Endothelial cell of umbilical vein (primary cell): ENCODE measurements around the gene CCDC91. TPM values are rescaled to one million over a fixed set of nuclear protein-coding genes. Genes with fewer than 3 reads are reported as not detected.

Experiments used
- BruUV-seq: library from RNA; stranded (reverse); fragments of 400-500 nt; replicated peaks from 2 replicates; lab custom pipeline; 2021; lab: Mats Ljungman, UMichigan
- CTCF ChIA-PET: fragments of 300-600, 350-600 bp; sonication (Branson Sonifier 250); formaldehyde crosslinking; loops from one replicate; lab custom pipeline; 2021; ENCODE audit warnings: antibody characterized with exemption, inconsistent platforms; lab: Charles Lee
- POLR2A ChIA-PET: fragments of 300-600, 350-600 bp; sonication (Branson Sonifier 250); formaldehyde crosslinking; loops from one replicate; lab custom pipeline; 2021; ENCODE audit warnings: antibody characterized with exemption, inconsistent platforms; lab: Charles Lee
- DNase-seq: peaks from one replicate; pipeline ENCODE4 v3.0.0-alpha.2; 2011; ENCODE audit warnings: low read depth, low spot score
- FAIRE-seq: peaks from 2 replicates; lab custom pipeline; 2011; peaks lifted over from hg19 to GRCh38; lab: Jason Lieb, UNC
- H2AFZ ChIP-seq: 2 replicates; pipeline ENCODE4 v1.6.0; 2012; ENCODE audit warnings: low read depth, low read length, control low read depth, inconsistent platforms
- H3K27ac ChIP-seq: 2 replicates; pipeline ENCODE4 v1.5.1; 2011; ENCODE audit warnings: low read depth, mild to moderate bottlenecking, control low read depth, low read length, moderate library complexity; ENCODE audit not compliant: insufficient read depth
- H3K27me3 ChIP-seq, 2 experiments: 2 replicates each; pipeline versions ENCODE4 v1.6.0 to v1.6.1; 2011; ENCODE audit warnings: low read length in 2 of 2, mixed read lengths in 1 of 2; ENCODE audit not compliant: control insufficient read depth in 2 of 2, insufficient read depth in 2 of 2
- H3K36me3 ChIP-seq, 2 experiments: 2 replicates in 1 of 2; 3 replicates in 1 of 2; pipeline ENCODE4 v1.5.1; 2011; ENCODE audit warnings: low read length in 2 of 2, mild to moderate bottlenecking in 1 of 2, moderate library complexity in 1 of 2; ENCODE audit not compliant: control insufficient read depth in 2 of 2, insufficient read depth in 2 of 2; ENCODE audit errors: extremely low read depth in 1 of 2
- H3K4me1 ChIP-seq: 3 replicates; pipeline ENCODE4 v1.5.1; 2011; ENCODE audit warnings: mild to moderate bottlenecking, low read length; ENCODE audit not compliant: control insufficient read depth, insufficient read depth; ENCODE audit errors: extremely low read depth
- H3K4me2 ChIP-seq: 2 replicates; pipeline ENCODE4 v1.6.1; 2011; ENCODE audit warnings: low read length, control low read depth, mixed read lengths; ENCODE audit not compliant: insufficient read depth
- H3K4me3 ChIP-seq, 3 experiments: fragments of 200-600 bp in 1 of 3; sonication (generic), shearing (Covaris generic) in 1 of 3; replicated peaks in 1 of 3; 2 replicates each; pipeline ENCODE4 v1.5.1; 2011 to 2016; ENCODE audit warnings: control low read depth in 3 of 3, low read length in 3 of 3, mild to moderate bottlenecking in 2 of 3, inconsistent platforms in 1 of 3, low read depth in 1 of 3, moderate library complexity in 1 of 3; ENCODE audit not compliant: insufficient read depth in 1 of 3
- H3K79me2 ChIP-seq: 2 replicates; pipeline ENCODE4 v1.6.0; 2012; ENCODE audit warnings: low read length, inconsistent platforms; ENCODE audit not compliant: control insufficient read depth, insufficient read depth
- H3K9ac ChIP-seq: replicated peaks from 2 replicates; pipeline ENCODE3; 2011; ENCODE audit warnings: low read length, control low read depth; ENCODE audit not compliant: insufficient read depth; ENCODE audit errors: extremely low read depth
- H3K9me1 ChIP-seq: replicated peaks from 3 replicates; pipeline ENCODE4 v1.6.0; 2011; ENCODE audit warnings: mild to moderate bottlenecking, low read length; ENCODE audit not compliant: control insufficient read depth, insufficient read depth; ENCODE audit errors: extremely low read depth
- H3K9me3 ChIP-seq: replicated peaks from 2 replicates; pipeline ENCODE4 v1.5.1; 2012; ENCODE audit warnings: low read length, inconsistent platforms; ENCODE audit not compliant: control insufficient read depth, insufficient read depth
- H4K20me1 ChIP-seq: replicated peaks from 2 replicates; pipeline ENCODE3; 2011; ENCODE audit warnings: mild to moderate bottlenecking, low read length; ENCODE audit not compliant: control insufficient read depth, insufficient read depth; ENCODE audit errors: extremely low read depth
- EZH2 ChIP-seq: IDR thresholded peaks from 2 replicates; pipeline ENCODE4 v1.6.1; 2012; ENCODE audit warnings: borderline replicate concordance, low read depth, mild to moderate bottlenecking, moderate library complexity, low read length, inconsistent platforms; ENCODE audit not compliant: severe bottlenecking
- FOS ChIP-seq: IDR thresholded peaks from 2 replicates; pipeline ENCODE4 v1.6.1; 2011; ENCODE audit warnings: mild to moderate bottlenecking, low read length, moderate library complexity, borderline replicate concordance; ENCODE audit not compliant: insufficient read depth
- GATA2 ChIP-seq: IDR thresholded peaks from 2 replicates; pipeline ENCODE4 v1.7.0; 2011; ENCODE audit warnings: low read depth, mild to moderate bottlenecking, moderate library complexity, mixed read lengths, low read length; ENCODE audit not compliant: insufficient read length, insufficient read depth
- JUN ChIP-seq: IDR thresholded peaks from 2 replicates; pipeline ENCODE4 v1.6.1; 2011; ENCODE audit warnings: borderline replicate concordance, low read depth; ENCODE audit not compliant: insufficient read length, insufficient read depth
- MYC ChIP-seq: IDR thresholded peaks from one replicate; pipeline ENCODE4 v1.6.1; 2011; ENCODE audit warnings: mild to moderate bottlenecking, low read depth, low read length
- POLR2A ChIP-seq: IDR thresholded peaks from 2 replicates; pipeline ENCODE4 v1.6.1; 2012; ENCODE audit warnings: low read depth, mild to moderate bottlenecking, control low read depth, low read length
- POLR2AphosphoS5 ChIP-seq: IDR thresholded peaks from 2 replicates; pipeline ENCODE4 v1.6.1; 2012; ENCODE audit warnings: low read depth, mild to moderate bottlenecking, control low read depth, low read length, moderate library complexity; ENCODE audit not compliant: insufficient read depth
- dilution Hi-C: fragments of 300-500 bp; cut with MboI; formaldehyde crosslinking; loops from one replicate; pipeline ENCODE4 v1.15.0; 2019; ENCODE audit warnings: low sequenced_read_pairs; ENCODE audit not compliant: extremely low pct_ligation_motif_present
- intact Hi-C: fragments of 100-400 bp; cut with micrococcal nuclease; formaldehyde crosslinking; loops from one replicate; pipeline ENCODE4 v1.10.0; 2022
- polyA plus RNA-seq, 4 experiments: library from polyadenylated mRNA; depleted of rRNA in 3 of 4; stranded (reverse) in 3 of 4; unstranded in 1 of 4; fragments of >200 nt; gene quantifications; 2 replicates each; pipeline versions ENCODE4 v1.2.1 to v1.2.3, GENCODE V29; 2011 to 2012; ENCODE audit warnings: missing spikeins in 1 of 4
- total RNA-seq: library from RNA; stranded (reverse); gene quantifications from 2 replicates; pipeline ENCODE4 v1.2.3, GENCODE V29; 2021
- TF ChIP-seq, protein P1 (sequence below): IDR thresholded peaks from 2 replicates; pipeline ENCODE4 v1.6.1; 2011; ENCODE audit not compliant: insufficient read depth, insufficient read length
- TF ChIP-seq, protein P2 (sequence below), 2 donors: IDR thresholded peaks; 1 replicate in 1 of 2; 2 replicates in 1 of 2; pipeline ENCODE4 v1.5.1; 2011; ENCODE audit warnings: low read length in 2 of 2, mild to moderate bottlenecking in 2 of 2, moderate library complexity in 2 of 2, control low read depth in 1 of 2, inconsistent platforms in 1 of 2, low read depth in 1 of 2; ENCODE audit not compliant: insufficient read depth in 1 of 2; ENCODE audit errors: extremely low read depth in 1 of 2

Gene CCDC91
- total and polyA plus RNA-seq, 2 donors (not counting 3 experiments of a cell fraction or from before 2014, with no cell fraction given): 3.8 to 10.5 TPM

DNA sequence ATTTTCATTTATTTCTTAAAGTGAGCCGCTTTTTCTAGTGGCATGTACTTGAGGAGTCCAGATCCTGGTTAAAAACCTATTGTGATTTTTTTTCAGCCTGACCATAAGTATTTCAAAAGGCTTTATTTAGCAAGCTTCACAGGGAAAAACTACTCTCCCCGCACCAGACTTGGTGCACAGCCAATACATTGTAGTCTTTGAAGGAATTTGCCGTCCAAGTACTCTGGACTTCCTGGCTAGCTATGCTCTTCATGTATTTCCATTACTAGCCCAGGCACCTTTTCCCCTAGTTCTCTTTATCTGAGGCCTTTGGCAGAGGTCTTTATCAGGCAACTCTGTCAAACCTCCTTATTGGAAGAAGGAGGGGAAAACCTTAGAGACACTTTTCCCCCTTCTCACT, 234.7 kb downstream of the CCDC91 start:
- H3K9me1 ChIP-seq: no peaks in the 10 kb centered on the region
- peak; percentile 90 for FAIRE-seq
- dilution Hi-C loops (no loop called here), intact Hi-C loops (loop anchor here (5.0 kb wide), 1 partner anchor 537 kb away; no protein-coding TSS in a partner anchor)
- peak overlapping the region in 1 of 3 experiments; percentile 6 for H3K4me3 ChIP-seq
- TF ChIP-seq EZH2: no peak
- TF ChIP-seq, protein P1, sequence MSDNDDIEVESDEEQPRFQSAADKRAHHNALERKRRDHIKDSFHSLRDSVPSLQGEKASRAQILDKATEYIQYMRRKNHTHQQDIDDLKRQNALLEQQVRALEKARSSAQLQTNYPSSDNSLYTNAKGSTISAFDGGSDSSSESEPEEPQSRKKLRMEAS: no peak
- TF ChIP-seq GATA2: no peak
- TF ChIP-seq MYC: no peak
- no peak for TF ChIP-seq POLR2AphosphoS5
- no peak for TF ChIP-seq FOS
- TF ChIP-seq POLR2A: no peak
- TF ChIP-seq JUN: no peak
- TF ChIP-seq, protein P2, sequence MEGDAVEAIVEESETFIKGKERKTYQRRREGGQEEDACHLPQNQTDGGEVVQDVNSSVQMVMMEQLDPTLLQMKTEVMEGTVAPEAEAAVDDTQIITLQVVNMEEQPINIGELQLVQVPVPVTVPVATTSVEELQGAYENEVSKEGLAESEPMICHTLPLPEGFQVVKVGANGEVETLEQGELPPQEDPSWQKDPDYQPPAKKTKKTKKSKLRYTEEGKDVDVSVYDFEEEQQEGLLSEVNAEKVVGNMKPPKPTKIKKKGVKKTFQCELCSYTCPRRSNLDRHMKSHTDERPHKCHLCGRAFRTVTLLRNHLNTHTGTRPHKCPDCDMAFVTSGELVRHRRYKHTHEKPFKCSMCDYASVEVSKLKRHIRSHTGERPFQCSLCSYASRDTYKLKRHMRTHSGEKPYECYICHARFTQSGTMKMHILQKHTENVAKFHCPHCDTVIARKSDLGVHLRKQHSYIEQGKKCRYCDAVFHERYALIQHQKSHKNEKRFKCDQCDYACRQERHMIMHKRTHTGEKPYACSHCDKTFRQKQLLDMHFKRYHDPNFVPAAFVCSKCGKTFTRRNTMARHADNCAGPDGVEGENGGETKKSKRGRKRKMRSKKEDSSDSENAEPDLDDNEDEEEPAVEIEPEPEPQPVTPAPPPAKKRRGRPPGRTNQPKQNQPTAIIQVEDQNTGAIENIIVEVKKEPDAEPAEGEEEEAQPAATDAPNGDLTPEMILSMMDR (IDR thresholded peaks at IDR 0.05; ENCODE audit: extremely low read depth in 1 of 2, insufficient read depth in 1 of 2, low read depth in 1 of 2, low read length in 2 of 2): no peak
- CTCF ChIA-PET: interaction anchor here (0.7 to 0.9 kb wide), 3 partner anchors 9 to 32 kb away, joined by 3 to 4 read pairs (median 4); no protein-coding TSS in a partner anchor
- H4K20me1 ChIP-seq: no peaks in the 10 kb centered on the region
- peak overlapping the region; percentile 69 for H3K4me2 ChIP-seq
- peak overlapping the region; percentile 50 for H3K27ac ChIP-seq
- DNase-seq: peak; percentile 97
- no peaks in the 10 kb centered on the region for H3K27me3 ChIP-seq
- peak overlapping the region; percentile 39 for H2AFZ ChIP-seq
- no TSS peak for BruUV-seq
- no peaks in the 10 kb centered on the region for H3K79me2 ChIP-seq
- H3K9me3 ChIP-seq: no peaks in the 10 kb centered on the region
- no peaks in the 10 kb centered on the region for H3K36me3 ChIP-seq
- no peak overlapping the region for H3K9ac ChIP-seq
- POLR2A ChIA-PET: no interaction called here
- peaks cover 13% of the 10 kb centered on the region for H3K4me1 ChIP-seq
